Stimulated activated memory B cell treated with anti-CD40 and anti-IgM and Interleukin-4, amounts not matched to agents 10 μg/mL and 1 μg/mL and 100 μg/mL, for 72 hours (primary cell): ENCODE measurements around the gene SORL1.

ENCODE experiments used
- ATAC-seq: fragments of 150-1000 bp; cut with Tn5 transposase; 2 replicates; pipeline ENCODE4 v1.10.0; 2021
- H3K27ac Mint-ChIP-seq: one replicate; pipeline ENCODE4 v1.8.0; 2022; ENCODE audit warnings: mild to moderate bottlenecking, mixed read lengths
- H3K27me3 Mint-ChIP-seq: one replicate; pipeline ENCODE4 v1.8.0; 2022; ENCODE audit warnings: mixed read lengths
- H3K36me3 Mint-ChIP-seq: one replicate; pipeline ENCODE4 v1.8.0; 2022; ENCODE audit warnings: mixed read lengths
- H3K4me1 Mint-ChIP-seq: one replicate; pipeline ENCODE4 v1.8.0; 2022; ENCODE audit warnings: mixed read lengths
- H3K4me3 Mint-ChIP-seq: one replicate; pipeline ENCODE4 v1.8.0; 2022; ENCODE audit warnings: mild to moderate bottlenecking, moderate library complexity, mixed read lengths
- H3K9me3 Mint-ChIP-seq: one replicate; pipeline ENCODE4 v1.8.0; 2022; ENCODE audit warnings: mixed read lengths

SORL1 gene

DNA sequence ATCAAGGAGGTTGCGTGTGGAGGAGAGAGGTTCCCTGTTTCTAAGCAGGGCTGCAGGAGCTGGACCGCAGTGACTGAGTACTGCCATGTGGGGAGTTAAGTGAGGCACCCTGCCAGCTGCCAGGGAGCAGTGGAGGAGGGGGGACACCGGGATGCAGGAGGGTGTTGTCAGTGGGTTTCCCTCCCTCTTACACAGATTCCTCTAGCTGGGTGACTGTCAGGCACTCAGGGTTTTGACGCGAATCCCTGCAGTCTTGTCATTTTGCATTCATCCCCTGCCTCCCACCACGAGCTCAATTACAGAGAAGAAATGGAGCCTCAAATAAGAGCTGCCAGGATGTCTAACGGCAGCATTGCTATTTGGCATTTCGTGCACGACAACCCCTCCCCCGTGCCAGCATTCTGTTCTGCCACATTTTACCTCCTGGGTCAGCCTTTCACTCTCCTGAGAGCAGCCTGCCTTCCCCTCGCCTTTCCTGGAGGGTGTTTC, 120.5 kb downstream of the SORL1 start:
- Mint-ChIP-seq H3K27me3 (peaks cover 51% of the 10 kb centered on the region), H3K4me3 (no peak overlapping the region), H3K27ac (no peak overlapping the region), H3K36me3 (peaks cover 20% of the 10 kb centered on the region), H3K9me3 (no peaks in the 10 kb centered on the region), H3K4me1 (peaks cover 48% of the 10 kb centered on the region)
- no peak for ATAC-seq

- ATAC-seq, result no peak
- no peak overlapping the region for H3K4me3 Mint-ChIP-seq
- H3K27ac Mint-ChIP-seq, result peak overlapping the region; percentile 84
- H3K36me3 Mint-ChIP-seq, result peaks cover 33% of the 10 kb centered on the region
- H3K9me3 Mint-ChIP-seq, result peaks cover under 1% of the 10 kb centered on the region
- H3K4me1 Mint-ChIP-seq, result peaks cover 41% of the 10 kb centered on the region
- peaks cover 61% of the 10 kb centered on the region for H3K27me3 Mint-ChIP-seq
Observed at GRCh38 chr11:121574801-121575200, 122.7 kb downstream of the SORL1 start.

DNA sequence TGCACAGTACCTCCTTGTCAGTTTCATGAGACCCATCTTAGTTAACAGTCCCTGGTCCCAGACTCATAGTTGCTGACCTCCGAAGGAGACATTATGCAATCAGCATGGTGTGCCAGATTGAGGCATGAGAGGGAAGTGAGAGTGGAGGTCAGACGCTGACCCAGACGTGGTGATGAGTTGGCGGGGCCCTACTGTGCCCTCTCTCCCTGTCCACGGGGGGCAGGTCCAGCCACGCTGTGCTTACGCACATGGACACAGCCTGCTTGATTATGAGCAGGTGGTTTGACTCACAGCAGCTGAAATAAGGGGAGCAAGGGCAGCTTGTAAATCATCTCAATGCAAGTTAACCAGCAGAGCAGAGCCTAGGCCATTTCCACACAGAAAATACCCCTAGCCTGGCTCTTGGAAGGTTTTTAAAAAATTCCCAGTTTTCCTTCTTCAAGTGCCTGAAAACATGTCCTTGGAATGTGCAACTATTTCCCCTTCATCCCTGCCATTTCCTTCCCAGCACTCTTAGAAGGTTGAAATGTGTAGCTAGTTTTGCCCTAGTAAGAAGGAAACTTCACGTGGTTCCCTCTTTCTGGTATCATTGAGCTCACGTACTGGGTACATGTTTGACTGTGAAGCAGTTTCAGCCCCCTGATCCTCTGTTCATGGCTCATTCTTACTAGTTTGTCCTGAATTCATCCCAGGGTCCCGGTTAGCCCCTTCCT, 123.3 kb downstream of the SORL1 start:
- ATAC-seq, result peak; percentile 87
- Mint-ChIP-seq H3K27me3 (peaks cover 67% of the 10 kb centered on the region), H3K4me3 (peak overlapping the region; percentile 32), H3K27ac (peak overlapping the region; percentile 84), H3K4me1 (peaks cover 35% of the 10 kb centered on the region), H3K36me3 (peaks cover 39% of the 10 kb centered on the region), H3K9me3 (peaks cover 5% of the 10 kb centered on the region)

DNA sequence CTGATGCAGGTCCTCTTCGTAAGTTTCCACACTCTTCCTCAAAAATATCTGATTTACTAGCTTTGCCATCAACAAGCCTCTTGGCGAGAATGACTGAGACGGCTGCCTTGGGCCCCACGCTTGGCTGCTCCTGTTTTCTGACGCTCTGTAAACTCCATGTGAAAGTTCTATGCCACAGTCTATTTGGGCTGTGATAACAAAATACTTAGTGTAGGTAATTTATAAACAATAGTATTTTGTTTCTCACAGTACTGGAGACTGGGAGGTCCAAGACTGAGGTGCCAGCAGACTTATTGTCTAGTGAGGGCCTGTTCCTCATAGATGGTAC, 123.8 kb downstream of the SORL1 start:
- Mint-ChIP-seq H3K27ac (peak overlapping the region; percentile 84), H3K4me3 (peak overlapping the region; percentile 32)
- peak; percentile 74 for ATAC-seq

GRCh38 chr11:121576531-121576930, 124.4 kb downstream of the SORL1 start:
- Mint-ChIP-seq H3K4me1 (peaks cover 27% of the 10 kb centered on the region), H3K4me3 (no peak overlapping the region), H3K36me3 (peaks cover 42% of the 10 kb centered on the region), H3K27me3 (peaks cover 64% of the 10 kb centered on the region), H3K27ac (peak overlapping the region; percentile 84), H3K9me3 (peaks cover 8% of the 10 kb centered on the region)
- no peak for ATAC-seq

More for the DNA sequence above, 123.8 kb downstream of the SORL1 start:
- Mint-ChIP-seq H3K36me3 (peaks cover 42% of the 10 kb centered on the region), H3K27me3 (peaks cover 69% of the 10 kb centered on the region), H3K4me1 (peaks cover 31% of the 10 kb centered on the region), H3K9me3 (peaks cover 8% of the 10 kb centered on the region)

DNA sequence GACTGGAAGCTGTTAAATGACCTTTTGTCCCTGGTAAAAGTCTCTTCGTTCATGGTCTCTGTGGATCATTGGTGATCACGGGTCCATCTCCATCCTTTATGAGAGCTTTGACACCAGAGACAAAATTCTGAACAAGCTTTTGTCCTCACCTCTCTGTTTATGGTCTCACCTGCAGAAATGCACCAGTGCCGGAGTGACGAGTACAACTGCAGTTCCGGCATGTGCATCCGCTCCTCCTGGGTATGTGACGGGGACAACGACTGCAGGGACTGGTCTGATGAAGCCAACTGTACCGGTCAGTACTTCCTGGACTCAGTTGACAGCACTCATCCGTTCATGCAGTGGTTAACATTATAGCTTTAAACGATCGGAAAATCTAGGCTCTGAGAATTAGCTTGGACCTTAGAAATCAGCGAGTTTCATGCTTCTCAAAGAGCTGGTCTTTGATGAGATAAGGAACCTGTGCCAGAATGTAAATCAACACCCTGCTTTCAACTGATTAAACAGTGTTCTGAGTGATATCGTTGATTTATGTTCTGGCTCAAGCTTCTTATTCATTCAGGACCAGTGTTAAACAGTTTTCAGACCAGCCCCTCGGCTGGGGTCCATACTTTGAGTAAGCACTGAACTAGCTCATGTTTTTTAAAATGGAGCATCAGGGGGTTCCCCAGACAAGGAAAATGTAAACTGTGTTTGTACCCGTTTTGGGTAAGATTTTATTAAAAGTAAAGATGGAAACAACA, 125.2 kb downstream of the SORL1 start:
- H3K9me3 Mint-ChIP-seq, result peaks cover 8% of the 10 kb centered on the region
- H3K4me1 Mint-ChIP-seq, result peaks cover 27% of the 10 kb centered on the region
- peaks cover 40% of the 10 kb centered on the region for H3K36me3 Mint-ChIP-seq
- no peak for ATAC-seq
- H3K27ac Mint-ChIP-seq, result no peak overlapping the region
- H3K27me3 Mint-ChIP-seq, result peaks cover 56% of the 10 kb centered on the region
- H3K4me3 Mint-ChIP-seq, result no peak overlapping the region

- Mint-ChIP-seq H3K27ac (no peak overlapping the region), H3K9me3 (peaks cover 8% of the 10 kb centered on the region), H3K4me3 (no peak overlapping the region), H3K27me3 (peaks cover 56% of the 10 kb centered on the region), H3K4me1 (peaks cover 27% of the 10 kb centered on the region), H3K36me3 (peaks cover 35% of the 10 kb centered on the region)
- no peak for ATAC-seq
Observed at GRCh38 chr11:121578251-121578976, 126.3 kb downstream of the SORL1 start.

DNA sequence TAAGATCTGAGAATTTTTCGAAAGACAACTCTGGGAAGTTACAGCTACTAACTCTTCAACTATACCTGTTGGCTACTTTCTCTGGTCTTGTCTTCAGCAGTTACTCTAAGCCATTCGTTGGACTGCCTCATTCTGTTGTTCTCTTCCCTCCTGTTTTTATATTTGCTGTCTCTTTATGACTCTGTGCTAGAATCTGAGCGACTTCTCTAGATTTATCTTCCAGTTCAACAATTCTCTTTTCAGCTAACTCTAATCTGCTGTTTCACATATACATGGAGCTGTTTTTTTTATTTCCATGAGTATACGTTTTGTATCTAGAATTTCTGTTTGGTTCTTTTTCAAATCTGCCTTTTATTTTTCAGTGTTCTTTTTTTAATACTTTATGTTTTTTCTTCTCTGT, 128.0 kb downstream of the SORL1 start:
- Mint-ChIP-seq H3K9me3 (peaks cover 8% of the 10 kb centered on the region), H3K4me1 (peaks cover 24% of the 10 kb centered on the region), H3K4me3 (no peak overlapping the region), H3K36me3 (peaks cover 35% of the 10 kb centered on the region), H3K27ac (no peak overlapping the region), H3K27me3 (peaks cover 47% of the 10 kb centered on the region)
- no peak for ATAC-seq

GRCh38 chr11:121581607-121582006, 129.5 kb downstream of the SORL1 start:
- peaks cover 9% of the 10 kb centered on the region for H3K4me1 Mint-ChIP-seq
- H3K4me3 Mint-ChIP-seq, result no peak overlapping the region
- peaks cover 35% of the 10 kb centered on the region for H3K36me3 Mint-ChIP-seq
- peaks cover 43% of the 10 kb centered on the region for H3K27me3 Mint-ChIP-seq
- H3K9me3 Mint-ChIP-seq, result peaks cover 8% of the 10 kb centered on the region
- H3K27ac Mint-ChIP-seq, result no peak overlapping the region
- ATAC-seq, result no peak

DNA sequence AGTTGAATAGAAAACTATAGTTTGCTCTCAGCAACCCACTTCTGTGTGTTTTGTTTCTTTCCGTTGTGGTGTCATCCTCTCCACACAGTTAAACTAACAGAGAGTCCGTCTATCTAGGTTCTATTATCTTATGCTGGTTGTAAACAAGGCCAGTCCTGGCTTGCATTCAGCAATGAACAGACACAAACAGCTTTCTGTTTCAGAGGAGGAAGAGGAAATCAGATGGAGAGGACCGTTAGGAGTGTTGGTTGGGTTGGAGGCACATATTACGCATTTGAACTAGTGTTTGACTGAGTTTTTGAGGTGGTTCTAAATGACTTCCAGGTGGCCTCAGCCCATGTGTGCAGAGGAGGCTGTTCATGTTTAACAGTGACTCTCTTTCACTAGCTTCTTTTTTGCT, 130.2 kb downstream of the SORL1 start:
- Mint-ChIP-seq H3K27me3 (peaks cover 36% of the 10 kb centered on the region), H3K4me3 (no peak overlapping the region), H3K4me1 (peaks cover 2% of the 10 kb centered on the region), H3K27ac (no peak overlapping the region), H3K9me3 (peaks cover 8% of the 10 kb centered on the region), H3K36me3 (peaks cover 31% of the 10 kb centered on the region)
- no peak for ATAC-seq

DNA sequence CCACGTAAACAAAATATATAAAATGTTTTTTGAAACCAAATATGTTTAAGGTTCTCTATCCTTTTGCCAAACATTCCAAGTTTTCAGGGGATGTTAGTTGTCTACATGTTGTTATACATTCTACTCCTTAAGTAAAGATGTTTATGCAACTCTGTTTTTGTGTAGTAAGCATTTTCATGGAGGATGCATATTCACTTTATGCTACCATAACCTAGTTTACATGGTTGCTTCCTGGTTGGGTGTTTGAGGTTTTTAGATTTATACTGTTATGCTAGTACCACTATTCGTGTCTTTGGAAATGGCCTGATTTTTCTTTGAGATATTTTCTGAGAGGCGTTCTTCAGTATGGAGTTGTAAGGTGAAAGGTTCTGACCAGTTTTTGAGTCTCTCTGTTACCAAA, 131.7 kb downstream of the SORL1 start:
- Mint-ChIP-seq H3K4me3 (no peak overlapping the region), H3K4me1 (peaks cover 2% of the 10 kb centered on the region), H3K27me3 (peaks cover 23% of the 10 kb centered on the region), H3K27ac (no peak overlapping the region), H3K9me3 (peaks cover 8% of the 10 kb centered on the region), H3K36me3 (peaks cover 21% of the 10 kb centered on the region)
- no peak for ATAC-seq

DNA sequence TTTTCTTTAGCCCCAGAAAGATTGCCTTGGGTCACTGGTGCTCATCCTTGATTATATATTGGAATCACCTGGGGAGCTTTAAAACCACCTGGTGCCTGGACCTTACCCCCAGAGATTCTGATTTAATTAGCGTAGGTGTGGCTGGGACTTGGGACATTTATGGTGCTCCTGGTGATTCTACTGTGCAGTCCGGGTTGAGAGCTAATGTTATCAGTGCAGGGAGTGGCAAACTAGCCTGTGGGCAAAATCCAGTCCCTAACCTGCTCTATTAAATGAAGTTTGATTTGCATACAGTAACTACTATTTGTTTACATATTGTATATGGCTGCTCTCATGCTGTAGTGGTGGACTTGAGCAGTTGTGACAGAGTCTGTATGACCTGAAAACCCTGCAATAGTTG, 134.6 kb downstream of the SORL1 start:
- peaks cover 7% of the 10 kb centered on the region for H3K27me3 Mint-ChIP-seq
- H3K4me1 Mint-ChIP-seq, result peaks cover 29% of the 10 kb centered on the region
- H3K36me3 Mint-ChIP-seq, result peaks cover 5% of the 10 kb centered on the region
- no peak overlapping the region for H3K27ac Mint-ChIP-seq
- H3K9me3 Mint-ChIP-seq, result no peaks in the 10 kb centered on the region
- no peak for ATAC-seq
- no peak overlapping the region for H3K4me3 Mint-ChIP-seq

GRCh38 chr11:121587182-121587581, 135.1 kb downstream of the SORL1 start:
- Mint-ChIP-seq H3K27me3 (peaks cover 7% of the 10 kb centered on the region), H3K36me3 (peaks cover 5% of the 10 kb centered on the region), H3K4me3 (no peak overlapping the region), H3K4me1 (peaks cover 29% of the 10 kb centered on the region), H3K27ac (no peak overlapping the region), H3K9me3 (no peaks in the 10 kb centered on the region)
- no peak for ATAC-seq

DNA sequence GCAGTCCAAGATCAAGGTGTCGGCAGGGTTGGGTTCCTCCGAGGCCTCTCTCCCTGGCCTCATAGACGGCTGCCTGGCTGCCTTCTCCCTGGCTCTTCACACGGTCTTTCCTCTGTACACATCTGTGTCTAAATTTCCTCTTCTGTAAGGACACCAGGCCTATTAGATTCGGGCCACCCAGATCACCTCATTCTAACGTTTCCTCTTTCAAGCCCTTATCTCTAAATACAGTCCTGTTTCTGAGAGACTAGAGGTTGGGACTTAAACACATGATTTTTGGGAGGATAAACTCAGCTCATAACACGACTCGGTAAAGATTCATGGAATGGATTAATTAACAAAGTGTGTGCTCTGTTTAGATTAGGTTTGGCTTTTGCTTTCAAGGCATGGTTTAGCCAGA, 136.6 kb downstream of the SORL1 start:
- no peak for ATAC-seq
- Mint-ChIP-seq H3K27me3 (no peaks in the 10 kb centered on the region), H3K27ac (no peak overlapping the region), H3K9me3 (peaks cover 3% of the 10 kb centered on the region), H3K4me3 (no peak overlapping the region), H3K4me1 (peaks cover 29% of the 10 kb centered on the region), H3K36me3 (peaks cover 11% of the 10 kb centered on the region)

GRCh38 chr11:121589946-121590537, 137.9 kb downstream of the SORL1 start:
- Mint-ChIP-seq H3K27me3 (no peaks in the 10 kb centered on the region), H3K36me3 (peaks cover 13% of the 10 kb centered on the region), H3K4me3 (peak overlapping the region; percentile 32), H3K27ac (peak overlapping the region; percentile 4), H3K4me1 (peaks cover 29% of the 10 kb centered on the region), H3K9me3 (peaks cover 3% of the 10 kb centered on the region)
- ATAC-seq, result peak; percentile 91
